Stomach (tissue), 4 donors: ENCODE data around the gene TDRD3.

Experiments
- EP300 ChIP-seq: sonication (generic); formaldehyde crosslinking; IDR thresholded peaks from one replicate; pipeline ENCODE4 v1.6.1; 2017; ENCODE audit warnings: antibody characterized with exemption
- POLR2A ChIP-seq, 4 donors: fragments of 450-650 bp; IDR thresholded peaks; one replicate each; pipeline ENCODE4 v1.6.1; 2016; ENCODE audit warnings: antibody characterized with exemption in 4 of 4, control low read depth in 2 of 4, mild to moderate bottlenecking in 1 of 4, moderate library complexity in 1 of 4
- TF ChIP-seq, protein P1 (sequence below), 7 experiments: fragments of 450-650 bp in 4 of 7; fragments of 200-600 bp in 3 of 7; sonication (generic) in 3 of 7; IDR thresholded peaks; one replicate each; pipeline ENCODE4 v1.5.1; 2016 to 2019; ENCODE audit warnings: antibody characterized with exemption in 7 of 7, control low read depth in 2 of 7, mild to moderate bottlenecking in 1 of 7

DNA sequence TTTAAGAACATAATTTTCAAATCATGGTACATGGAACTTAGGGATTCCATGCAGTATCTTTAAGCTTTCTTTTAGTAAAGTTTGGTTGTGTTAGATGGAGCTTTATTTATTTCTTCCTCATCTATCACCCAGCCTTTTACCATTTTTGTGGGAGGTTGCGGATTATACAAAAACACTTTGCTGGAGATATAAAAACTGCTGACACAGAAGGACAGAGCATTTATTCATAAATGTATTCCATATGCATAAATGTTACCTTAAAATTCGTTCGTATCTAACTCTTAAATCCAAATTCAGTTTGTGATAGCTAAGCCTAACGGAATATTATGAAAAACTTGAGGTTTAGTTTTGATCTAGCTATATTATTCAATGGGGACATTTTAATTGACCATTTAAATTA lies 143.3 kb downstream of the TDRD3 start:
- TF ChIP-seq, protein P1, sequence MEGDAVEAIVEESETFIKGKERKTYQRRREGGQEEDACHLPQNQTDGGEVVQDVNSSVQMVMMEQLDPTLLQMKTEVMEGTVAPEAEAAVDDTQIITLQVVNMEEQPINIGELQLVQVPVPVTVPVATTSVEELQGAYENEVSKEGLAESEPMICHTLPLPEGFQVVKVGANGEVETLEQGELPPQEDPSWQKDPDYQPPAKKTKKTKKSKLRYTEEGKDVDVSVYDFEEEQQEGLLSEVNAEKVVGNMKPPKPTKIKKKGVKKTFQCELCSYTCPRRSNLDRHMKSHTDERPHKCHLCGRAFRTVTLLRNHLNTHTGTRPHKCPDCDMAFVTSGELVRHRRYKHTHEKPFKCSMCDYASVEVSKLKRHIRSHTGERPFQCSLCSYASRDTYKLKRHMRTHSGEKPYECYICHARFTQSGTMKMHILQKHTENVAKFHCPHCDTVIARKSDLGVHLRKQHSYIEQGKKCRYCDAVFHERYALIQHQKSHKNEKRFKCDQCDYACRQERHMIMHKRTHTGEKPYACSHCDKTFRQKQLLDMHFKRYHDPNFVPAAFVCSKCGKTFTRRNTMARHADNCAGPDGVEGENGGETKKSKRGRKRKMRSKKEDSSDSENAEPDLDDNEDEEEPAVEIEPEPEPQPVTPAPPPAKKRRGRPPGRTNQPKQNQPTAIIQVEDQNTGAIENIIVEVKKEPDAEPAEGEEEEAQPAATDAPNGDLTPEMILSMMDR (IDR thresholded peaks at IDR 0.05) = no peak
- TF ChIP-seq POLR2A (IDR thresholded peaks at IDR 0.05) = no peak
- no peak for TF ChIP-seq EP300
